AG04450 (cell line): ENCODE measurements around the gene DCLRE1A. TPM values are rescaled to one million over a fixed set of nuclear protein-coding genes. Genes with fewer than 3 reads are reported as not detected.

Experiments
- CTCF ChIA-PET: fragments of 300-600, 350-600 bp; formaldehyde crosslinking; extraction: SDS; loops from one replicate; lab custom pipeline; 2022; ENCODE audit warnings: antibody characterized with exemption, inconsistent platforms; lab: Charles Lee
- POLR2A ChIA-PET: fragments of 350-600 bp; formaldehyde crosslinking; extraction: SDS; loops from one replicate; lab custom pipeline; 2021; ENCODE audit warnings: antibody characterized with exemption, inconsistent platforms; lab: Yijun Ruan, JAX
- DNase-seq: peaks from one replicate; pipeline ENCODE4 v3.0.0-alpha.2; 2011; ENCODE audit warnings: low read depth, low spot score
- H3K27ac ChIP-seq: one replicate; pipeline ENCODE4 v1.5.1; 2012; ENCODE audit warnings: low read depth, low read length, control low read depth
- H3K27me3 ChIP-seq: one replicate; pipeline ENCODE4 v1.6.0; 2012; ENCODE audit warnings: low read length; ENCODE audit not compliant: control insufficient read depth, insufficient read depth
- H3K4me3 ChIP-seq: 2 replicates; pipeline ENCODE4 v1.5.1; 2011; ENCODE audit warnings: mild to moderate bottlenecking, low read depth, low read length, control low read depth
- H3K9me3 ChIP-seq: 2 replicates; pipeline ENCODE4 v1.5.1; 2012; ENCODE audit warnings: low read length; ENCODE audit not compliant: control insufficient read depth, insufficient read depth
- polyA plus RNA-seq: library from polyadenylated mRNA; depleted of rRNA; stranded (reverse); fragments of >200 nt; gene quantifications from 2 replicates; pipeline ENCODE4 v1.2.3, GENCODE V29; 2011
- TF ChIP-seq, protein P1 (sequence below): IDR thresholded peaks from 2 replicates; pipeline ENCODE4 v1.5.1; 2011; ENCODE audit warnings: low read depth, low read length, control low read depth, inconsistent platforms

DCLRE1A gene
- polyA plus RNA-seq, 1 experiment, result 6.3 TPM

DNA sequence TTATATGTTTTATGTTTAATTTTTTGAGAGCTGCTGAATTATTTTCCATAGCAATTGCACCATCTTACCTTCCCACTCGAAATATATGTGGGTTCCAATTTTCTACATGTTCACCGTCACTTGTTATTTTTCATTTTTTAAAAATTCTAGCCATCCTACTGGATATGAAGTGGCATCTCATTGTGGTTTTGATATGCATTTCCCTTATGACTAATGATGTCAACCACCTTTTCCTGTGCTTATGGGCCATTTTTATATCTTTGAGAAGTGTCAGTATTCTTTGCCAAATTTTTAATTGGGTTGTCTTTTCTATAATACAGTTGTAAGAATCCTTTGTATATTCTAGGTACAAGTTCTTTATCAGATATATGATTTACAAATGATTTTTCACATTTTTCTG lies 28.4 kb upstream of the DCLRE1A start:
- no peak overlapping the region for H3K4me3 ChIP-seq
- TF ChIP-seq, protein P1, sequence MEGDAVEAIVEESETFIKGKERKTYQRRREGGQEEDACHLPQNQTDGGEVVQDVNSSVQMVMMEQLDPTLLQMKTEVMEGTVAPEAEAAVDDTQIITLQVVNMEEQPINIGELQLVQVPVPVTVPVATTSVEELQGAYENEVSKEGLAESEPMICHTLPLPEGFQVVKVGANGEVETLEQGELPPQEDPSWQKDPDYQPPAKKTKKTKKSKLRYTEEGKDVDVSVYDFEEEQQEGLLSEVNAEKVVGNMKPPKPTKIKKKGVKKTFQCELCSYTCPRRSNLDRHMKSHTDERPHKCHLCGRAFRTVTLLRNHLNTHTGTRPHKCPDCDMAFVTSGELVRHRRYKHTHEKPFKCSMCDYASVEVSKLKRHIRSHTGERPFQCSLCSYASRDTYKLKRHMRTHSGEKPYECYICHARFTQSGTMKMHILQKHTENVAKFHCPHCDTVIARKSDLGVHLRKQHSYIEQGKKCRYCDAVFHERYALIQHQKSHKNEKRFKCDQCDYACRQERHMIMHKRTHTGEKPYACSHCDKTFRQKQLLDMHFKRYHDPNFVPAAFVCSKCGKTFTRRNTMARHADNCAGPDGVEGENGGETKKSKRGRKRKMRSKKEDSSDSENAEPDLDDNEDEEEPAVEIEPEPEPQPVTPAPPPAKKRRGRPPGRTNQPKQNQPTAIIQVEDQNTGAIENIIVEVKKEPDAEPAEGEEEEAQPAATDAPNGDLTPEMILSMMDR, result no peak
- no peaks in the 10 kb centered on the region for H3K27me3 ChIP-seq
- DNase-seq, result no peak
- POLR2A ChIA-PET, result no interaction called here
- CTCF ChIA-PET, result interaction anchor here (0.5 kb wide), 1 partner anchor 18 kb away, joined by 3 read pairs; no protein-coding TSS in a partner anchor
- H3K9me3 ChIP-seq, result no peaks in the 10 kb centered on the region
- H3K27ac ChIP-seq, result no peak overlapping the region

DNA sequence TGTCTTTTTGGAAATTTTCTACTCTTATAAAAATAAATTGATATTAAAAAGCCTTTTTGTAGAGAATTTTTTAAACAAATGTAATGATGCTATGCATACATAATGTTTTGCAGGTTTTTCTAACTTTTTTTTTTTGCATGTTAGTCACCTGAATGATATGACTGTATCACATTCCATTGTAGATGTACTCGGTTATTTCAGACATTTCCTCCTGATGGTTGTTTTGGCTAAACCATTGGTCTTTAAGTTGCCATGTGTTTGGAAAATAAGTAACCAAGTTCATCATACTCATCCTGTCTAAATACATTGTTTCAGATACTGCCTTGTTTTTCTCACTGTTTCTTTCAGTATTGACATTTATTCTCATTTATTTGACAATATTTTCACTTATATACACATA lies 26.4 kb upstream of the DCLRE1A start:
- no peaks in the 10 kb centered on the region for H3K27me3 ChIP-seq
- no peak overlapping the region for H3K4me3 ChIP-seq
- no peak for DNase-seq
- TF ChIP-seq, protein P1, result no peak
- ChIA-PET POLR2A (no interaction called here), CTCF (no interaction called here)
- H3K27ac ChIP-seq, result no peak overlapping the region
- no peaks in the 10 kb centered on the region for H3K9me3 ChIP-seq

DNA sequence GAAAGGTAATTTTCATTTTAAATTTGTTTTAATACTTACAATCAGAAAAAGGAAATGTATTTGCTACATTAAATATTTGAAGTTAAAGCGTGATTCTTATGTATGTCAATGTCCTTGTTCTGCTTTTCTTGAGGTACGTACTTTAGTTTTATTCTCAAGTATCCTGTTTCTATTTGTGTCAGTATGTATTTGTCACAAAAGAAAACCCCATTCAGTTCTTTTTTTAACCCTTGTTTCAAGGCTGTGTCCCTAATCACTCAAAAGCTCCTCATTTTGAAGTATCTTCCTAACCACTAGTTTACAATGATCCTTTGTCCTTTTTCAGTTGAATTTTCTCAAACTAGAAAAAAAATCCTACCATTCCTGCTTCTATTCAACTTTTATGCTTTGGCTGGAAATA lies 25.8 kb upstream of the DCLRE1A start:
- H3K27ac ChIP-seq, result no peak overlapping the region
- no peaks in the 10 kb centered on the region for H3K9me3 ChIP-seq

DNA sequence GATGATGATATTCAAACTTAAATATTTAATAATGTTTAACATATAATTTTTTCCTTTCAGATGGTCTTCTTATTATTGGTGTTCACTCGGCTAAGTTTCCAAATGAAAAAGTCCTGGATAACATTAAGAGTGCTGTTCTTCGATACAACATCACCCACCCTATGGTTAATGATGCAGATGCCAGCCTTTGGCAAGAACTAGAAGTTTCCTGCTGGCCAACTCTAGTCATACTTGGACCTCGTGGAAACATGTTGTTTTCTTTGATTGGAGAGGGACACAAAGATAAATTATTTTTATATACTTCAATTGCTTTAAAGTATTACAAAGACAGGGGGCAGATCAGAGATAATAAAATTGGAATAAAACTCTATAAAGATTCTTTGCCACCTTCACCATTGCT lies 22.6 kb upstream of the DCLRE1A start:
- Histone ChIP-seq H3K4me3 (no peak overlapping the region), H3K27ac (no peak overlapping the region), H3K9me3 (no peaks in the 10 kb centered on the region), H3K27me3 (no peaks in the 10 kb centered on the region)
- ChIA-PET CTCF (no interaction called here), POLR2A (no interaction called here)
- no peak for DNase-seq
- TF ChIP-seq, protein P1, result no peak

More for the DNA sequence above, 25.8 kb upstream of the DCLRE1A start:
- ChIA-PET CTCF (no interaction called here), POLR2A (no interaction called here)
- TF ChIP-seq, protein P1, result no peak
- no peak overlapping the region for H3K4me3 ChIP-seq
- no peaks in the 10 kb centered on the region for H3K27me3 ChIP-seq
- no peak for DNase-seq

DNA sequence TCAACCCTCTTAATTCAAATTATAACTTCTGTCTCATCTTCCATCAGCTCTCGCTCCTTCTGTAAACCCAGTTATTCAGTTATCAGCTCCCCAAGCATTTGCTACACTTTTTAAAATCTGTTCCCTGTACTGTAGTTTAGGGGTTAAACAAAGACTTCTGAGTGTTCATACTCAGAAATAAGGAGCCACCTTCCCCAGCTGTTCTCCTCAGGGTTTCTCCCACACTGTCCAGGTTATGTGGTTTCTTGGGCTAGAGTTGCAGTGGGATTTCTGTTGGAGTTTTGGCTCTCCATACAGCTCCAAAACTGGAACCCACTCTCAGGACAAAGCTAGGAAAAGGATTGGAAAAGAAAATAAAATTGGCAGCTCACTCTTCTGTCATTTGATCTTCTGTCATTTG lies 21.3 kb upstream of the DCLRE1A start:
- no peak for DNase-seq
- ChIA-PET CTCF (interaction anchor here (0.8 kb wide), 1 partner anchor 228 kb away, joined by 3 read pairs; no protein-coding TSS in a partner anchor), POLR2A (no interaction called here)
- Histone ChIP-seq H3K27me3 (no peaks in the 10 kb centered on the region), H3K9me3 (no peaks in the 10 kb centered on the region), H3K27ac (no peak overlapping the region), H3K4me3 (no peak overlapping the region)
- TF ChIP-seq, protein P1, result no peak
